ENCODE measurements around the gene RAMP2.
"Not testable (repeated sequence)": the region's sequence is repeated elsewhere in the genome, so short reads cannot be mapped to it uniquely, and the experiment has no call there.

Gene RAMP2

GRCh38 chr17:42760652-42761581, at the start of gene RAMP2:
TSS of gene RAMP2 (plus strand) at chr17:42761227. CDS start at chr17:42761262, 35 bp downstream.
- no peak for DNase-seq (ENCODE audit: low spot score)

GRCh38 chr17:42720996-42721583, 39.9 kb upstream of the RAMP2 start:
- peak; percentile 70 for DNase-seq (ENCODE audit: low spot score)

GRCh38 chr17:42723636-42724035, 37.4 kb upstream of the RAMP2 start:
- no peak for DNase-seq (ENCODE audit: low spot score)

- DNase-seq (ENCODE audit: low spot score): no peak
These were observed 35.9 kb upstream of the RAMP2 start for GRCh38 chr17:42725143-42725542.

- no peak for DNase-seq (ENCODE audit: low spot score)
These were observed 20.3 kb upstream of the RAMP2 start for GRCh38 chr17:42740699-42741098.

GRCh38 chr17:42742916-42743315, 18.1 kb upstream of the RAMP2 start:
- DNase-seq (ENCODE audit: low spot score): not testable (repeated sequence)

- no peak for DNase-seq (ENCODE audit: low spot score)
These were observed 17.3 kb upstream of the RAMP2 start for GRCh38 chr17:42743595-42744282.

GRCh38 chr17:42744283-42744805, 16.7 kb upstream of the RAMP2 start:
- peak; percentile 69 for DNase-seq (ENCODE audit: low spot score)

GRCh38 chr17:42744806-42745617, 16.0 kb upstream of the RAMP2 start, which contains the start of gene EZH1:
TSS of gene EZH1 (minus strand) at chr17:42745040. CDS start at chr17:42728941, 16,099 bp downstream.
- DNase-seq (ENCODE audit: low spot score): peak; percentile 93

- no peak for DNase-seq (ENCODE audit: low spot score)
These were observed 12.7 kb upstream of the RAMP2 start for GRCh38 chr17:42748202-42748907.

- DNase-seq (ENCODE audit: low spot score): no peak
These were observed 11.9 kb upstream of the RAMP2 start for GRCh38 chr17:42748908-42749798.

- DNase-seq (ENCODE audit: low spot score): no peak
These were observed 10.2 kb upstream of the RAMP2 start for GRCh38 chr17:42750739-42751344.

- no peak for DNase-seq (ENCODE audit: low spot score)
These were observed 9.4 kb upstream of the RAMP2 start for GRCh38 chr17:42751628-42752027.

- DNase-seq (ENCODE audit: low spot score): no peak
These were observed 6.2 kb upstream of the RAMP2 start for GRCh38 chr17:42754782-42755181.

- no peak for DNase-seq (ENCODE audit: low spot score)
These were observed 910 bp upstream of the RAMP2 start for GRCh38 chr17:42759982-42760651.

- DNase-seq (ENCODE audit: low spot score): no peak
These were observed 611 bp downstream of the RAMP2 start for GRCh38 chr17:42761638-42762037.

- no peak for DNase-seq (ENCODE audit: low spot score)
These were observed 5.1 kb downstream of the RAMP2 start for GRCh38 chr17:42766124-42766523.

GRCh38 chr17:42767512-42767911, 6.5 kb downstream of the RAMP2 start:
- DNase-seq (ENCODE audit: low spot score): no peak

GRCh38 chr17:42768006-42768405, 7.0 kb downstream of the RAMP2 start:
- not testable (repeated sequence) for DNase-seq (ENCODE audit: low spot score)
